GM19193 (cell line): ENCODE results near the gene ABHD17B.

ENCODE experiments used
- POLR2A ChIP-seq: IDR thresholded peaks from 4 replicates; pipeline ENCODE4 v1.6.1; 2011; ENCODE audit not compliant: insufficient read depth, insufficient read length; ENCODE audit errors: extremely low read depth

ABHD17B gene

DNA sequence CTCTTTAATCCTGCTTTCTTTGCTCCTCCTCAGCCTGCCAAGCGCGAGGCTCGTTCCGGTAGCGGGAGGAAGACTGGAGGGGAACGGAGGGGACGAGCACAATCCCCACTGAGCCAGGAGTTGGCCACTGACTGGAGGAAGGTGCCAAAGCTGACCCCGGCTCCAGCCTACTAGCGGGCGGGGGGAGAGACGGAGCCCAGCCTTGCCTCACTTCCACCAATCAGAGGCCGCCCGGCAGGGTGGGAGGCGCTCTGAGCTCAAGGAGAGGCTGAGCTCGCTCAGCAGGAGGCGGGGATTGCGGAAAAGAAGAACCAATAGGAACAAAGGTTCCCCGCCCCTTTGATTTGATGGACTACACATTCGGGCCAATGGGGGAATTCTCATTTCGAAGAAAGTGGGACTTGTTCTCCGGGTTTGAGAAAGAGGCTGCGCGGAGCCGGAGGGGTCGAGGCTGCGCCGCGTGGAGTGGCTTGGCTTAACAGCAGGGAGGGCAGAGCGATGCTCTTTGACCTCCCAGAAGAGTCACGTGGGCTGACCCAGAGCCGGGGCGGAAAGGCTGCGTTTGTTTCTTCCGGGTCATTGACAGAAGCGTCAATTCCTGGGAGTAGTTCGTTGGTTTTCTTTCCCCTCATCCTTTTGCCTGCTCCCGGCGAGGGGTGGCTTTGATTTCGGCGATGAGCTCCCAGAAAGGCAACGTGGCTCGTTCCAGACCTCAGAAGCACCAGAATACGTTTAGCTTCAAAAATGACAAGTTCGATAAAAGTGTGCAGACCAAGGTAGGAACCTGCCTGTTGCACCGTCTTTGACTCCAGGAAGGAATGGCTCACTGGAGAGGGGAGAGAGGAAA is at the start of gene ABHD17B, which contains the start of gene C9orf85:
ABHD17B (minus strand) TSS at position 133 of the 847 bp plus-strand sequence. CDS start 36,113 bp downstream, outside the sequence.
C9orf85 (plus strand) TSS at position 579 of the 847 bp plus-strand sequence; CDS start at position 675, 96 bp downstream.
- TF ChIP-seq POLR2A: peak; percentile 98

DNA sequence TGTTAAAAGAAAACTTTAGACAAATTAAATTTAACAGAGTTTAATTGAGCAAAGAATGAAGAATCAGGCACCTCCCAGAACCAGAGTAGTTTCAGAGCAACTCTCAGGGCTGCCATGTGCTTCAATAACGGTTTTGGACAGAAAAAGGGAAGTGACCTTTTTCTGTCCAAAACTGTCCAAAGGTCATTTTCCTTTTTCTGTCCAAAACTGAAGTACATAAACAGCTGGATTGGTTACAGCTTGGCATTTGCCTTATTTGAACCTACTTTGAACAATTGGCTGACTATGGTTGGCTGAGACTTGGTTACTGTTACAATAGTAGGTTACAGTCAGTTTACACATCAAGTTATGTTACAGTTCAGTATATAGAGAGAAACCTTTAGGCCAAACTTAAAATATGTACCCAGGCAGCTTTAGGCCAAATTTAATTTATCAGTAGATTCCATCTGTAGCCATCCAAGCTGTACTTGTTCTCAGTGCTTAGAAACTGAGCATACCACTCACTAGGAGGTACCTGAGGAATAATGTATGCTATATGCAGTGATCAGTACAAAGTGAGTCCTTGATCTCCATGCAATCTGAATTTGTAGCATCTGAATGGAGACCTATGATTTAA is 44.4 kb upstream of the ABHD17B start:
- TF ChIP-seq POLR2A: no peak

DNA sequence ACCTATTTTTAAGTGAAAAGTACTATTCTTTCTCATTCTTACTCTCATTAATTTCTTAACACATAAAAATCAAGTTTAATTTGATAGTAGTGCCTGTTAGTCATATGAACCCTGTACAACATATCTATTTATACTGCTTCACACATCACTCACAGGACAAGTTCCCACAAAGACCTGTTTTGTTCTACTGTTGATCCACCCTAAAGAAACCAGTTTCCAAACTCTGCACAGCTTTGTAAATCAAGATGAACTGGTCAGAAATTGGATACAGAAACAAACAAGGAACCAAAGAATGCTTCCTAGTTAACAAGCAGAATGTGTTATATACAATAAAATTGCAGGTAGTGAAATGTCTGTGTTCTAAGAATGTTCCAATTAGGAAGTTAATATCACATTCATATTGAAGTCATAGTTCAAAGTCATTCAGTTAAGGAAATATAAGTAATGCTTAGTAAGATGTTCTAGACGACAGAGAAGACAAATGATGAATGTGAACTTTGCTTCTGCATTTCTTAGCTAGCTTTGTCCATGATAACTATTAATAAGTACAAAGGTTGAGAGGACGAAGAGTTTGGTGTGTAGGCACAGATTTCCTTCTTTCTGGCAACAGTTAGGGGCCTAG is 33.9 kb upstream of the ABHD17B start:
- TF ChIP-seq POLR2A: no peak

DNA sequence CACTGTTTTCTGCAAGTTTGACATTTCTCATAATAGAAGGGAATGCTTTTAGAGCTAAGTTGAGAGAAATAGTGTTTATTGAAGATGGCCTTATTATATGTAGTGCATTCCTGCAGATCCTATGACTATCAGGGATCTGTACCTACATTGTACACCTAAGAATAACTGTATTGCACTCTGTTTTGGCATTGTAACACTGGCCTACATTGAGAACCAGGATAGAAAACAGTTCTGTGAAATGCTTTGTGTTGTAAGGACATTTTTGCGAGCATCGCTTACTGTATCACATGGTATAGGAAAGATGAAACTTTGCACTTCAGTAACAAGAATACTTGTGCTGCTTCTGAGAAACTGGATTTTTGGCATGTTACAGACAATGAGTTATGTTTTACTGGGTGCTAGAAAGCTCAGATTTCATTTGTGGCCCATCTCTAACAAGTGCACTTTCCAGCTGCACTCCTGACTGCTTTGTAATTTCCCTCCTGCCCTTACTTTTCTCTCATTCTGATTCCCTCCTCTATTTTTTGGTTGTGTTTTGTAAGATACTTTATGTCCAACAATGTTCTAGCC is 31.1 kb upstream of the ABHD17B start:
- no peak for TF ChIP-seq POLR2A

DNA sequence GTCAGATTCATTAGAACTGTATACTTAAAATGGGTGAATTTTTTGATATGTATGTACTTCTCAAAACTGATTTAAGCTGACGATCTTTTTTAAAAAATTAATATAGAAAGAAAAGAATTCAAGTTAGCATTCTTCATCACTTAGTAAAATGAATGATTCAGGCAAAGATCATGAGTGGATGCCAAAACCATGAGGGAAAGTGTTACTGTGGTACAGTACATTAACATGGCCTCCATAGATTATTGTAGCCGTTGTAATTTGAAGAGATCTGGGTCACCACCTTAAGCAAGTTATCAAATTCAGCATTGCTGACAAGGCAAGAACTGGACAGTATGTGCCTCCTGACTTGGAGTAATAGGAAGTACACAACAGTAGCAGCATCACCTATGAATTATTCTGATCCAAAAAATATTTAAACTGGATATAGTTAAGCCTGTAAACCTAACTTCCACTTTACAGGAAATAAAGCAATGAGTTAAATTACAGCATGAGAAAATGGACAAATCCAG is 30.1 kb upstream of the ABHD17B start:
- no peak for TF ChIP-seq POLR2A

DNA sequence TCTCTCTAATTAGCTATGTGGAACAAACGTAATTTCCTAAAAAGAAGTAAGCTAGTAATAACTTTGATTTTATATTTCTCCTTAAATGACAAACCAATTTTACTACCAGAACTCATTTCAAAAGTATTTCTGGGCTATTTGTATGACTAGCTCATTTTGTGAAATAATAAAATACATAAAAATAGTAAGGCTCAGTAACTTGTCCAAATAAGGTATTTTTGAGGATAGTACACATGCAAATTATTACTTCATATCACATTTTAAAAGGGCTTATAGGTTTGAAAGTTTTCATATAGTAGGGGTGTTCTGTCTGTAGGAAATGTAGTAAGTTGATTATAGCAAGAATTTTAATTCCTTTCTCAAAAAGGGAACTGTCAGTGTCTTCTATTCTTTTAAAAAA is 26.9 kb upstream of the ABHD17B start:
- TF ChIP-seq POLR2A: no peak

DNA sequence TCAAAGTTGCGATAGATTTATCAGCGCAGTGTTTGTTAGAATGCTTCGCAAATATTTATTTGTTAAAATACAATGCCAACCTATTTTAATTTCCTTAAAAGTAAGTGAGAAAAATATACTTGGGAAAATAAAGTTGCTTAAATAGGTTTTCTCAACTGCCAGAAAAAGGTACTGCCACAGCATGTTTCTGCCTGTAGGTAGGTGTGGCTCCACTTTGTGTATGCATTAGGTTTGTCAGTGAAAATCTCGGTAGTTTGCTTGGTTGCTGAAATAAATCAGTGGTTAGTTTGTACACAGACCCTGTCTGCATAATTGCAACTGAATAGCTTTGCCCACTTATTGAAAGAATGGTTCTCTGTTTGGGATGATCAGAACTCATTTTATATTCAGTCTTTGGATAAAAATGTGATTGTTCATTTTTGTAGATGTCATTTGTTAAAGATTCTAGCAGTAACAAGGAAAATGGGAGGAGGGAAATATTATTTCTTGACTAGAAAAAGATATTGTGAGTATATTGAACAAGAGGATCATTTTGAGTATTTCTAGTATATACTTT is 26.2 kb upstream of the ABHD17B start:
- no peak for TF ChIP-seq POLR2A

DNA sequence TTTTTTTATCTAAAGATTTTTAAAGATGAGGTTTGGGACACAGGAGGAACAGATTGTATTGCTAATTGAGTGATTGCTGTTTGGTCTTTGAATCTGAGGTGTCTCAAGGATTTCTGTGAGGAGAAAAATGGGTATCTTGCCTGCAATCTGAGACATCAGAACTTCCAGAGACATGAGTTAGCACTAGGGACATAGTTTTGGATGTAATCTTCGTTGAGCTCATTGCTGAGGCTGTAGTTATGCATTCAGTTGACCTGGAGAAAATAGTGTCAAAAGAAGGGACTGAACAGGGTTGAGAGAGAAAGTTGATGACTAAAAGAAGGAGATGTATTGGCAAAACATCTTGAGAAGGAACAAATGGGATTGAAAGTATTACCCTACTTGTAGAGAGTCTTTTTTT is 25.1 kb upstream of the ABHD17B start:
- no peak for TF ChIP-seq POLR2A

DNA sequence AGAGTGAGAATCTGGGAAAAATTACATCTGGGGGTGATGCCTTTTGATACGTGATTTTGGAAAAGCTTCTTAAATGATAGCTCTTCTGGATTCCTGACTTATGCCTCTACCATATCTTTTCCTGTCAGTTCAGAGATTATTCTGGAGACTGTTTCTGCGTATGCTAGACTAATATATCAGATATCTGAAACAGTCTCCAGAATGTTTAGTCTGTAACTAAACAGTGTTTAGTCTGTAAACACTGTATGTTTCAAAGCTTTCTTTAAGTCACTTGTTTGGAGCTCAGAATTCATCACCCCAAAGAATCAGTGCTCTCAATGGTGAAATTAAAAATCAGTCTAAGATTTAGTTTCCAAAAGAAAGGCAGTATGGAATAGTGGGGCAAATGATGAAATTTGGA is 20.2 kb upstream of the ABHD17B start:
- TF ChIP-seq POLR2A: no peak

DNA sequence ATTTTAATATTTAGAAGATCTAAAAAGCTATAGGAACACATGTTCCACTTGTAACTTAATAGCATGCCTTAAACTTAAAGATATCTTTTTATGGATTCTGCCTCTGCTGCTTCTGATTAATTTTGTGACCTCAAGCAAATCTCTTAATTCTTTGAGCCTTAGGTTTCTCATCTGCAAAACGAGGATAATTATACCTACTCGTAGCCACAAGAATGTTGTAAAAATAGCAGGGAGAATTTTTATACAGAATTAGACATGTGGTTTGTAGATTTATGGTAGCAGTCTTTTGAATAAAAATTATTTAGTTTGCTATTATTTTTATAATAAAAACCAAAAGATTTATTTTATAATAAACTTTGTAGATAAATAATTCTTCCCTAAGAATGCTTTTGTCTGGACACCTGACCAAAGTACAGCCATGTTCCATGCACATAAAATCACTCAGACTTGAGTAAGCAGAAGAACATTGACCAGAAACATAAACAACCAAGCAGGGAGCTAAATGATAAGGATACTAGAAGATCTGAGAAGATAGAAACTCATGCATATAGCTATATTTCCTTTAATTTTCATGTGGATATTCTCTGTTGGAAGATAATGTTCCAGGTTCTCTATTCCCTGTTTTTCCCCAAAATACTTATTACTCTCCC is 18.9 kb upstream of the ABHD17B start:
- no peak for TF ChIP-seq POLR2A

DNA sequence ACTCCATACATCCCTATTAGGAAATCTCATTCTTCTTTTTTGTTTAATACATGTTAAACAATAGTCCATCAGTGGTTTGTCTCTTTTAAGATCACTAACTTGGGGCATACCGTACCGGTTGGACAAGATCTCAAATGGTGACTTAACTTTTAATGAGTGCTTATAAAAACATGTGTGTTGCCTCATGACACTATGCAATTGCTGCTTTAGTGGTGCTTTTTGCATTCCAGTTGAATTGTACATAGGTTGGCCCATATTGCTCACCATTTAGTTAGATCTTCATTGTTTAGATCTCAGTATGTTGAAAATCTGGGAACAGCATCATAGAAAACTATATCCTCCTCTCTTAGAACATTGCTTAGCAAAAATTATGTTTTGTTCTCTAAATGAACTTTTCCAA is 18.2 kb upstream of the ABHD17B start:
- TF ChIP-seq POLR2A: no peak

DNA sequence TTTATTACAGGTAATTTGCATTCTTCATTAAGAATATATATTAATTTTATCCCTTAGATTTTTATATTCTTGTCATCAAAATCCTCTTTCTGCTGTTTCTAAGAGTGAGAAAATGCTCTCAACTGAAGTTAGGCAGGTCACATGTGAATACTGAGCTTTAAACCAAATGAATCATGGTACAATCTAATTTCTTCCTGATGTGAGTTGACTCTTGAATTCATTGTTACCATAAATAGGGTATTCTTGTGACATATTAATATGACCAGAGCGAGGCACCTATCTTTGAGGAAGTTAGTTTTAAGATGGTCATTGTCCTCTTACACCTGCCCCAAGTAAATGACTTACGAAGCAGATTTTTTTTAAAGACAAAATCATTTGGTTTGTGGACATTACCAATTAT is 17.8 kb upstream of the ABHD17B start:
- TF ChIP-seq POLR2A: no peak

DNA sequence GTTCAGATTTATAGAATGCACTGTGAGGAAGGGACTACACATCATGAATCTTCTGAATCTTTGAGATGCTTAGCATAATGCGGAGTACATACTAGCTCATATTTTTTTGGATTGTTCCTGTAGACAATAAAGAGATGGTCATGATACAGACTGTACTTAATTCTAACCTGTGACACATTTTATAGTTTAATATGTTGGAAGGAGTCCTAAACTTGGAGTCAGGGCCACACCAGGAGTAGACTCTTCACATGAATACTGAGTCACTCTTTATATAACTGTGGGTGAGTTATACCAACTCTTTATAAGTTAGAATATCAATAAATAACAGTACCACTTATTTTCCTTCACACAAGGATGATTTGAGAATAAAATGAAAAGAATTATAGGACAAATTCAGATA is 17.4 kb upstream of the ABHD17B start:
- TF ChIP-seq POLR2A: no peak

DNA sequence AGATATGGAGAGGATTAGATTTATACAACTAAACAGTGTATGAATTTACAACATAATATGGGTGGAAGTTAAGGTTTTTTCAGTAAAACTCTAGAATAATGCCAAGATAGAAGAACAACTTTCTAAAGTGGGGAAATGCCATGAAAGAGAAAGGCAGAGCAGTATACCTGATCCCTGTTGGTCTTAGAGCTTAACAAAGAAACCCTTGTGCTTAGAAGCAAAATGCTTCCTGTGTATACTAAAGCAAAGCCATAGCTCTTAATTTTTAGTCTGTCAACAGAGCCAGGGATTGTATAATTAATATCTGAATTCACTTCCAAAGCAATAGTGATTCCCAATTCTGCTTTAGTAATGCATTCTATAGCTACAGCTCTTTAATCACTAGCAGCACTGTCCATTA is 14.8 kb upstream of the ABHD17B start:
- no peak for TF ChIP-seq POLR2A
